HFFc6 (cell line): ENCODE data around the gene ATP6V1B1. TPM values are rescaled to one million over a fixed set of nuclear protein-coding genes. Genes with fewer than 3 reads are reported as not detected.

Source experiments
- DNase-seq: peaks from one replicate; pipeline ENCODE4 v3.0.0-alpha.2; 2018
- H3K27ac Mint-ChIP-seq: 2 replicates; pipeline ENCODE4 v1.8.0; 2020; ENCODE audit warnings: mild to moderate bottlenecking, mixed read lengths
- H3K27me3 Mint-ChIP-seq: 2 replicates; pipeline ENCODE4 v1.8.0; 2021; ENCODE audit warnings: mild to moderate bottlenecking, moderate library complexity, mixed read lengths; ENCODE audit not compliant: insufficient read depth
- H3K36me3 Mint-ChIP-seq: 2 replicates; pipeline ENCODE4 v1.8.0; 2021; ENCODE audit warnings: low read depth, mixed read lengths
- H3K4me1 Mint-ChIP-seq: 2 replicates; pipeline ENCODE4 v1.8.0; 2020; ENCODE audit warnings: low read depth, mixed read lengths
- H3K4me3 Mint-ChIP-seq: 2 replicates; pipeline ENCODE4 v1.8.0; 2020; ENCODE audit warnings: mild to moderate bottlenecking, moderate library complexity, mixed read lengths
- H3K9me3 Mint-ChIP-seq: 2 replicates; pipeline ENCODE4 v1.8.0; 2020; ENCODE audit warnings: mild to moderate bottlenecking, mixed read lengths
- long read RNA-seq: library from polyadenylated mRNA; unstranded; transcript quantifications from one replicate; pipeline ENCODE4 v2.0.0, GENCODE V29; 2019
- total RNA-seq, 6 experiments: library from RNA; stranded (reverse); fragmentation: NEBNext Ultra II Directional; extraction: Animal tissue kit (Norgen Biotek cat#: 25700); gene quantifications; 2 replicates in 1 of 6; 3 replicates in 5 of 6; pipeline ENCODE4 v1.2.3, GENCODE V29; 2021
- TF ChIP-seq, protein P1 (sequence below): fragments of 200-600 bp; sonication (generic); IDR thresholded peaks from 2 replicates; pipeline ENCODE4 v1.5.0; 2021; ENCODE audit warnings: antibody characterized with exemption, mild to moderate bottlenecking

Gene ATP6V1B1
- total RNA-seq, result under 1 TPM in 3 of 6 experiments, not detected in 3; 0.22 to 0.66 (median 0.57) TPM
- long read RNA-seq, result 0 reads

DNA sequence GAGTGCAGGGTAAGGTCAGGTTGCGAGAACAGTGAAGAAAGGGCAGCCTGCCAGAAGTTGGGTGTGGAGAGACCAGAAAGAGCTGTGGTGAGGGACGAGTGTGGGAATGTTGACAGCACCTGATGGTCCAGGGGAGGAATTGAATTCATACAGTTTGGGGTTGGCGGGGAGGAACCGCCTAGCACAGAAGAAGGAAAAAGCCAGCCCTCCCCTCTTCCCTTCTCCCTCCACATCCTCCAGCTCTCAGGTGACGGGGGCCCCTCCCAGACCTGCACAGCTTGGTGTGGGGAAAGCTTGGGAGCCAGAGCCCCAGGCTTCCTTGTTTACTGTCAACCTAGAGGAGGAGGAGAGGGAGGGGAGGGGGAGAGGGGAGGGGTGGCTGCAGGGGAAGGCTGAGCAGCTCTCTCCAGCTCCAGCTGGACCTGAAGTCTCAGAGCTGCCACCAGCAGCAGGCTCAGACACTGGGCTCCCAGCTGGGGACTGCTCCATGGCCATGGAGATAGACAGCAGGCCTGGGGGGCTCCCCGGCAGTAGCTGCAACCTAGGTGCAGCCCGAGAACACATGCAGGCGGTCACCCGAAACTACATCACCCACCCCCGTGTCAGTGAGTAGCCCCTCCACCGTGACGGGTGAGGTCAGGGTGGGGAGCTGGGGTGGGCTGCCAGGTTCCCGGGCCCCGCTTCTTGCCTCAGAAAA lies at the start of gene ATP6V1B1:
TSS of gene ATP6V1B1 (plus strand) at position 433 of the 697 bp plus-strand sequence. CDS start at position 488, 55 bp downstream.
- no peaks in the 10 kb centered on the region for H3K9me3 Mint-ChIP-seq
- no peak for DNase-seq
- no peak within 1 kb of the TSS for H3K4me3 Mint-ChIP-seq
- TF ChIP-seq, protein P1, sequence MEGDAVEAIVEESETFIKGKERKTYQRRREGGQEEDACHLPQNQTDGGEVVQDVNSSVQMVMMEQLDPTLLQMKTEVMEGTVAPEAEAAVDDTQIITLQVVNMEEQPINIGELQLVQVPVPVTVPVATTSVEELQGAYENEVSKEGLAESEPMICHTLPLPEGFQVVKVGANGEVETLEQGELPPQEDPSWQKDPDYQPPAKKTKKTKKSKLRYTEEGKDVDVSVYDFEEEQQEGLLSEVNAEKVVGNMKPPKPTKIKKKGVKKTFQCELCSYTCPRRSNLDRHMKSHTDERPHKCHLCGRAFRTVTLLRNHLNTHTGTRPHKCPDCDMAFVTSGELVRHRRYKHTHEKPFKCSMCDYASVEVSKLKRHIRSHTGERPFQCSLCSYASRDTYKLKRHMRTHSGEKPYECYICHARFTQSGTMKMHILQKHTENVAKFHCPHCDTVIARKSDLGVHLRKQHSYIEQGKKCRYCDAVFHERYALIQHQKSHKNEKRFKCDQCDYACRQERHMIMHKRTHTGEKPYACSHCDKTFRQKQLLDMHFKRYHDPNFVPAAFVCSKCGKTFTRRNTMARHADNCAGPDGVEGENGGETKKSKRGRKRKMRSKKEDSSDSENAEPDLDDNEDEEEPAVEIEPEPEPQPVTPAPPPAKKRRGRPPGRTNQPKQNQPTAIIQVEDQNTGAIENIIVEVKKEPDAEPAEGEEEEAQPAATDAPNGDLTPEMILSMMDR, result no peak
- no peak within 1 kb of the TSS for H3K27ac Mint-ChIP-seq
- H3K27me3 Mint-ChIP-seq, result peaks cover 16% of the 10 kb centered on the region
- H3K4me1 Mint-ChIP-seq, result no peaks in the 10 kb centered on the region
- H3K36me3 Mint-ChIP-seq, result no peaks in the 10 kb centered on the region

DNA sequence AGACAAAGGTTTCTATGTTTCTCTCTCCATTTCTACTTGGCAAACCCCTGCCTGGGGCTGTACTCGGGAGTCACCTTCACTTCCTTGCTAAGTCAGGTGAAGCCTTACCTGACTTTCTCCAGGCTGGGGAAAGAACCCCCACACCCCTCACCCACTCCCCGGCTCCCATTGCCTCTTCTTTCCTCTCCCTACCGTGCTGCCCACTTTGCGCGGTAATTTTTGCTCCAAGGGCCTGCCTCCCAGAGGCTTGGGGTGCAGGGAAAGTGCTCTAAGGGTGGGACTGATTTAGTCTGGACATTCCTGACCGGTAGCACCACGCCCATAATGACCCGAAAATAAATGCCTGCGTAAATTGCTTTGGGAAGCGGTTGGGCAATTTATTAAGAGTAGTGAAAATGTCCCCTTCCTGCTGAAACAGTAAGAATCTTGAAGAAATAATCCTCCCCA lies 49.1 kb upstream of the ATP6V1B1 start:
- Mint-ChIP-seq H3K9me3 (no peaks in the 10 kb centered on the region; the same call in 1 of the 2 replicates), H3K4me3 (no peak overlapping the region), H3K27ac (no peak overlapping the region), H3K36me3 (no peaks in the 10 kb centered on the region), H3K4me1 (peaks cover 21% of the 10 kb centered on the region), H3K27me3 (peaks cover 65% of the 10 kb centered on the region)
- TF ChIP-seq, protein P1, result no peak
- DNase-seq, result no peak

GRCh38 chr2:70887208-70887549 lies 48.5 kb upstream of the ATP6V1B1 start:
- TF ChIP-seq, protein P1, result no peak
- DNase-seq, result no peak
- no peak overlapping the region for H3K27ac Mint-ChIP-seq
- H3K36me3 Mint-ChIP-seq, result no peaks in the 10 kb centered on the region
- H3K27me3 Mint-ChIP-seq, result peaks cover 71% of the 10 kb centered on the region
- H3K9me3 Mint-ChIP-seq, result no peaks in the 10 kb centered on the region; the same call in 1 of the 2 replicates
- peaks cover 21% of the 10 kb centered on the region for H3K4me1 Mint-ChIP-seq
- no peak overlapping the region for H3K4me3 Mint-ChIP-seq

- H3K27me3 Mint-ChIP-seq, result peaks cover 73% of the 10 kb centered on the region
- H3K4me1 Mint-ChIP-seq, result peaks cover 21% of the 10 kb centered on the region
- no peak for DNase-seq
- no peaks in the 10 kb centered on the region for H3K36me3 Mint-ChIP-seq
- no peak overlapping the region for H3K4me3 Mint-ChIP-seq
- H3K9me3 Mint-ChIP-seq, result no peaks in the 10 kb centered on the region; the same call in 1 of the 2 replicates
- no peak overlapping the region for H3K27ac Mint-ChIP-seq
- TF ChIP-seq, protein P1, result no peak
Measured at GRCh38 chr2:70887550-70888246, 48.0 kb upstream of the ATP6V1B1 start.

GRCh38 chr2:70888366-70888922 lies 47.3 kb upstream of the ATP6V1B1 start:
- Mint-ChIP-seq H3K9me3 (no peaks in the 10 kb centered on the region; the same call in 1 of the 2 replicates), H3K4me3 (peak overlapping the region; percentile 23; the same call in 1 of the 2 replicates), H3K27me3 (peaks cover 75% of the 10 kb centered on the region), H3K36me3 (no peaks in the 10 kb centered on the region), H3K4me1 (peaks cover 21% of the 10 kb centered on the region), H3K27ac (no peak overlapping the region)
- TF ChIP-seq, protein P1, result no peak
- DNase-seq, result no peak
